Endodermal cell (in vitro differentiated cells): ENCODE results near the gene ADSS2. TPM values are rescaled to one million over a fixed set of nuclear protein-coding genes. Genes with fewer than 3 reads are reported as not detected.

Experiments used
- DNase-seq: peaks from one replicate; pipeline ENCODE4 v3.0.0-alpha.2; 2017
- H3K27ac ChIP-seq: 2 replicates; pipeline ENCODE4 v1.5.1; 2013; ENCODE audit warnings: mild to moderate bottlenecking, low read depth, low read length, moderate library complexity
- H3K27me3 ChIP-seq: 2 replicates; pipeline ENCODE4 v1.6.1; 2013; ENCODE audit warnings: mild to moderate bottlenecking, low read length, moderate library complexity; ENCODE audit not compliant: insufficient read depth, control insufficient read depth, poor library complexity, severe bottlenecking
- H3K36me3 ChIP-seq: 2 replicates; pipeline ENCODE4 v1.7.0; 2013; ENCODE audit warnings: mild to moderate bottlenecking, low read length, moderate library complexity; ENCODE audit not compliant: control insufficient read depth, insufficient read depth
- H3K4me1 ChIP-seq: one replicate; pipeline ENCODE4 v1.7.0; 2013; ENCODE audit warnings: low read length; ENCODE audit not compliant: control insufficient read depth, insufficient read depth
- H3K4me3 ChIP-seq: 2 replicates; pipeline ENCODE4 v1.5.1; 2013; ENCODE audit warnings: mild to moderate bottlenecking, low read length, moderate library complexity
- H3K9ac ChIP-seq: 2 replicates; pipeline ENCODE4 v1.6.1; 2013; ENCODE audit warnings: mild to moderate bottlenecking, low read length, moderate library complexity; ENCODE audit not compliant: poor library complexity, severe bottlenecking; ENCODE audit errors: extremely low read depth
- H3K9me3 ChIP-seq: 2 replicates; pipeline ENCODE4 v1.6.1; 2013; ENCODE audit warnings: mild to moderate bottlenecking, low read length, moderate library complexity; ENCODE audit not compliant: control insufficient read depth
- H3K27ac Mint-ChIP-seq: 2 replicates; pipeline ENCODE4 v1.8.0; 2020; ENCODE audit warnings: mixed read lengths
- H3K27me3 Mint-ChIP-seq: 2 replicates; pipeline ENCODE4 v1.8.0; 2021; ENCODE audit warnings: mild to moderate bottlenecking, mixed read lengths; ENCODE audit not compliant: insufficient read depth
- H3K36me3 Mint-ChIP-seq: 2 replicates; pipeline ENCODE4 v1.8.0; 2020; ENCODE audit warnings: low read depth, mixed read lengths
- H3K4me1 Mint-ChIP-seq: 2 replicates; pipeline ENCODE4 v1.8.0; 2020; ENCODE audit warnings: mixed read lengths
- H3K4me3 Mint-ChIP-seq: 2 replicates; pipeline ENCODE4 v1.8.0; 2020; ENCODE audit warnings: mild to moderate bottlenecking, moderate library complexity, mixed read lengths
- H3K9me3 Mint-ChIP-seq: 2 replicates; pipeline ENCODE4 v1.8.0; 2020; ENCODE audit warnings: mild to moderate bottlenecking, mixed read lengths
- WGBS, 2 experiments: methylation state at CpG; one replicate each; pipeline versions ENCODE4 v1.1.5 to v1.1.7; 2013; ENCODE audit warnings: missing lambda C conversion rate in 2 of 2, mixed read lengths in 1 of 2; ENCODE audit not compliant: insufficient coverage in 1 of 2, insufficient read length in 1 of 2; 5-methylcytosine and 5-hydroxymethylcytosine counted together
- total RNA-seq, 2 donors: library from RNA; stranded (reverse); fragmentation: NEBNext Ultra II Directional in 1 of 2; extraction: Animal tissue kit (Norgen Biotek cat#: 25700) in 1 of 2; gene quantifications; 2 replicates in 1 of 2; 3 replicates in 1 of 2; pipeline ENCODE4 v1.2.1, GENCODE V29; 2021
- TF ChIP-seq, protein P1 (sequence below): fragments of 200-600 bp; sonication (generic); conservative IDR thresholded peaks from 2 replicates; pipeline ENCODE4 v1.5.0; 2021; ENCODE audit warnings: antibody characterized with exemption, mild to moderate bottlenecking

The ADSS2 gene
- total RNA-seq, 2 donors from 2014 or later = 45.9 to 50.2 TPM

DNA sequence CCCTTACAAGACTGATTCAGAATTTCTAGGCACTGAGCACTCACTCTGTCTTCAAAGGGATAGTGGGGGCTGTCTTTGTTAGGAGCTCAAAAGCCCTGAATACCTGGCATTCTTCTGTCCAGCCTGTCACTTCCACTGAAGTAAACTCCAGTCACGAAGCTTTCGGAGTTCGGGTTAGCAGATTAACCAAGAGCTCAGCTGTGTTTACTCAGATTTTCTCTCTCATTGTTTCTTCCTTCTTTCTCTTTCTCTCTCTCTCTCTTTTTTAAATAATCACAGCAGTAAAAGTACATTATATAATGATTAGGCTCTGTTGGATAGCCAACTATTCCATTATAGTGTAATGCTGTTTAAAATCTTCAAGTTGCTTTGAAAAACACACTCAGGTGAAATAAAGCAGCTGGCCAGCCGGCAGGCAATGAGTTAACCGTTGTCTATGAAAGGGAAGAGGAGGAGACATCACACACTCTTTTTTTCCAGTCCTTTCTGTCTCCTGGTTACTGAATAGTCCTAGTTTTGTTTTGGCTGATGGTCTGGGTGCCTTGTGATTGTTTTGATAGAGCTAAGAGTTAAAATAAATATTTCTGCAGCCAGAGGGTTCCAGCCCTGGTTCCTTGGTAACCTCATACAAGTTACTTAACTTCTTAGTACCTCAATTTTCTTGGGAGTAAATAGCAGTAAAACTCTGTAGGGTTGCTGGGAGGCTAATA is 89.8 kb downstream of the ADSS2 start:
- H3K27ac Mint-ChIP-seq = peak overlapping the region; percentile 88
- peaks cover 2% of the 10 kb centered on the region for H3K36me3 Mint-ChIP-seq
- peaks cover 16% of the 10 kb centered on the region for H3K9me3 Mint-ChIP-seq
- peaks cover 5% of the 10 kb centered on the region for H3K4me1 ChIP-seq
- WGBS, 2 experiments = 0 to 7% methylated on average over 4 to 5 of the region's 5 CpGs
- H3K4me1 Mint-ChIP-seq = peaks cover 13% of the 10 kb centered on the region
- H3K27ac ChIP-seq = peak overlapping the region; percentile 88
- no peaks in the 10 kb centered on the region for H3K36me3 ChIP-seq
- TF ChIP-seq, protein P1, sequence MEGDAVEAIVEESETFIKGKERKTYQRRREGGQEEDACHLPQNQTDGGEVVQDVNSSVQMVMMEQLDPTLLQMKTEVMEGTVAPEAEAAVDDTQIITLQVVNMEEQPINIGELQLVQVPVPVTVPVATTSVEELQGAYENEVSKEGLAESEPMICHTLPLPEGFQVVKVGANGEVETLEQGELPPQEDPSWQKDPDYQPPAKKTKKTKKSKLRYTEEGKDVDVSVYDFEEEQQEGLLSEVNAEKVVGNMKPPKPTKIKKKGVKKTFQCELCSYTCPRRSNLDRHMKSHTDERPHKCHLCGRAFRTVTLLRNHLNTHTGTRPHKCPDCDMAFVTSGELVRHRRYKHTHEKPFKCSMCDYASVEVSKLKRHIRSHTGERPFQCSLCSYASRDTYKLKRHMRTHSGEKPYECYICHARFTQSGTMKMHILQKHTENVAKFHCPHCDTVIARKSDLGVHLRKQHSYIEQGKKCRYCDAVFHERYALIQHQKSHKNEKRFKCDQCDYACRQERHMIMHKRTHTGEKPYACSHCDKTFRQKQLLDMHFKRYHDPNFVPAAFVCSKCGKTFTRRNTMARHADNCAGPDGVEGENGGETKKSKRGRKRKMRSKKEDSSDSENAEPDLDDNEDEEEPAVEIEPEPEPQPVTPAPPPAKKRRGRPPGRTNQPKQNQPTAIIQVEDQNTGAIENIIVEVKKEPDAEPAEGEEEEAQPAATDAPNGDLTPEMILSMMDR = no peak
- H3K9ac ChIP-seq = peak overlapping the region; percentile 59
- H3K27me3 Mint-ChIP-seq = peaks cover 2% of the 10 kb centered on the region
- H3K4me3 ChIP-seq = peak overlapping the region; percentile 10
- peak overlapping the region; percentile 23 for H3K4me3 Mint-ChIP-seq
- peak; percentile 74 for DNase-seq
- peaks cover 15% of the 10 kb centered on the region for H3K9me3 ChIP-seq
- no peaks in the 10 kb centered on the region for H3K27me3 ChIP-seq

Other genes with a start within 250 kb of the ADSS2 start
- under 1 TPM; 0.33 to 0.42 TPM for gene CATSPERE, start 9.4 kb upstream of the ADSS2 start, total RNA-seq
- gene DESI2, start 201.2 kb upstream of the ADSS2 start, total RNA-seq = 10 to 100 TPM; 50.0 to 50.2 TPM